ENCODE results near the gene LAMP5. TPM values are rescaled to one million over a fixed set of nuclear protein-coding genes. Genes with fewer than 3 reads are reported as not detected.

Gene LAMP5
- total and polyA plus RNA-seq, 9 of the 15 experiments (the other 6 are each of a cell fraction or from before 2014, with no cell fraction given): not detected

DNA sequence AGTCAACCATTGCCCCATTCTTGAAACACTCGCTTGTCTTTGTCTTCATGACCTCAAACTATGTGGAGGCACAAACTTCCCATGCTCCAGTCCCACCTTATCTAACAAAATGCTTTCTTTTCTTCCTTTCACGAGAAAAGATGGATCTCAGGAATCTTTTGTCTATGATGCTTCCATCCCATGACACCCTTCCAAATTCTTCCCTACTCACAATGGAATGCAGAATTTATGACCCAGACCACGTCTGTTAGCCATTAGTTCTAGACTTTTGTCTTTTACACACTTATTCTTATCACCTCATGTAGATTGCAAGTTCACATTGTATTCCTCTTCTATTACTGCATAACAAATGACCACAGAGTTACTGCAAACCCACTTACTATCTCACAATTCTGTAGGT, 24.2 kb upstream of the LAMP5 start (continued):
- TF ChIP-seq ZBTB5 (IDR thresholded peaks at IDR 0.05): no peak
- TF ChIP-seq ZNF507 (tag; conservative IDR thresholded peaks at IDR 0.05): no peak

- Histone ChIP-seq H2AFZ (ENCODE audit: low read depth, low read length) (no peak overlapping the region), H3K9me3 (replicated peaks; ENCODE audit: control insufficient read depth, insufficient read depth, low read depth, low read length) (no peaks in the 10 kb centered on the region), H3K27ac (ENCODE audit: extremely low read depth, low read depth, low read length) (no peak overlapping the region), H3K4me3 (no peak overlapping the region), H3K9ac (ENCODE audit: insufficient read depth in 1 of 2, low read depth in 2 of 2, low read length in 2 of 2) (no peak overlapping the region), H3K79me2 (ENCODE audit: control insufficient read depth, insufficient read depth, low read length) (no peaks in the 10 kb centered on the region), H3K9me1 (ENCODE audit: control insufficient read depth, insufficient read depth, low read length) (no peaks in the 10 kb centered on the region), H3K36me3 (ENCODE audit: control insufficient read depth, insufficient read depth, low read length) (no peaks in the 10 kb centered on the region), H4K20me1 (replicated peaks; ENCODE audit: control insufficient read depth, insufficient read depth, low read length) (no peaks in the 10 kb centered on the region), H3K4me1 (replicated peaks in 1 of 2; ENCODE audit: control insufficient read depth in 2 of 2, insufficient read depth in 2 of 2, low read length in 2 of 2) (no peaks in the 10 kb centered on the region), H3K27me3 (ENCODE audit: control insufficient read depth in 2 of 2, insufficient read depth in 2 of 2, low read length in 2 of 2) (no peaks in the 10 kb centered on the region), H3K4me2 (ENCODE audit: insufficient read depth, low read length) (no peak overlapping the region)
- 0% methylated on average over 3 of the region's 3 CpGs for whole genome bisulfite sequencing (ENCODE audit: insufficient coverage, low coverage, missing lambda C conversion rate)
- CTCF ChIA-PET (ENCODE audit: low intra/inter-chr PET ratio): no interaction called here
- ATAC-seq (no peak), FAIRE-seq (no peak), DNase-seq (ENCODE audit: extremely low read depth in 1 of 4, low spot score in 3 of 4) (no peak)
- intact Hi-C loops (cut with micrococcal nuclease) (no loop called here), in situ Hi-C loops (cut with MboI) (no loop called here)
- BruUV-seq (replicated peaks): no TSS peak
- TF ChIP-seq DIDO1 (tag; IDR thresholded peaks at IDR 0.05; ENCODE audit: low read depth): no peak
- TF ChIP-seq TEAD1 (CRISPR knock-in tag; IDR thresholded peaks at IDR 0.05): no peak
- no peak for TF ChIP-seq NFE2L1 (tag; IDR thresholded peaks at IDR 0.05; ENCODE audit: borderline replicate concordance, low read depth)
- TF ChIP-seq HOMEZ (CRISPR knock-in tag; IDR thresholded peaks at IDR 0.05): no peak
- TF ChIP-seq ZNF140 (CRISPR knock-in tag; IDR thresholded peaks at IDR 0.05): no peak
- POLR2A ChIA-PET: no interaction called here
Observed at GRCh38 chr20:9490631-9491030, 23.8 kb upstream of the LAMP5 start.

All from K562 (cell line).